Retinal pigment epithelial cell (primary cell): Measurements from ENCODE around the gene PA2G4.

ENCODE experiments used
- DNase-seq: peaks from one replicate; pipeline ENCODE4 v3.0.0-alpha.2; 2010; ENCODE audit warnings: low read depth
- H3K4me3 ChIP-seq: 2 replicates; pipeline ENCODE4 v1.5.1; 2011; ENCODE audit warnings: mild to moderate bottlenecking, low read length, control low read depth, moderate library complexity
- CTCF ChIP-seq: conservative IDR thresholded peaks from 2 replicates; pipeline ENCODE4 v1.5.1; 2011; ENCODE audit warnings: low read depth, low read length, control low read depth, inconsistent platforms

Gene PA2G4

GRCh38 chr12:56146492-56147460 lies 42.4 kb downstream of the PA2G4 start:
- no peak overlapping the region for H3K4me3 ChIP-seq
- no peak for DNase-seq
- no peak for TF ChIP-seq CTCF

- H3K4me3 ChIP-seq: no peak overlapping the region
- TF ChIP-seq CTCF: no peak
- no peak for DNase-seq
Measured at GRCh38 chr12:56150563-56150962, 46.2 kb downstream of the PA2G4 start.

- peak overlapping the region; percentile 82 for H3K4me3 ChIP-seq
- peak; percentile 59 for TF ChIP-seq CTCF
- DNase-seq: no peak
Measured at GRCh38 chr12:56151672-56152131, 47.3 kb downstream of the PA2G4 start.

GRCh38 chr12:56152132-56152755 lies 47.9 kb downstream of the PA2G4 start, which contains the start of gene MYL6B:
Gene MYL6B, plus strand, starts transcription at chr12:56152587. Its CDS starts 1,332 bp downstream, at chr12:56153919.
- no peak for TF ChIP-seq CTCF
- DNase-seq: peak; percentile 63
- H3K4me3 ChIP-seq: peak within 1 kb of the TSS; percentile 82

- DNase-seq: no peak
- no peak for TF ChIP-seq CTCF
- peak overlapping the region; percentile 82 for H3K4me3 ChIP-seq
Measured at GRCh38 chr12:56152756-56153677, 48.7 kb downstream of the PA2G4 start.

- DNase-seq: no peak
- H3K4me3 ChIP-seq: no peak overlapping the region
- no peak for TF ChIP-seq CTCF
Measured at GRCh38 chr12:56153678-56154065, 49.3 kb downstream of the PA2G4 start.
